Left ventricle myocardium inferior (tissue), 1 donor: Measurements from ENCODE around the gene GLO1. TPM values are rescaled to one million over a fixed set of nuclear protein-coding genes. Genes with fewer than 3 reads are reported as not detected.

ENCODE experiments used
- DNase-seq: peaks from one replicate; pipeline ENCODE4 v3.0.0-alpha.2; 2020
- H3K27ac ChIP-seq: fragments of 200-600 bp; replicated peaks from 2 replicates; pipeline ENCODE4 v1.8.0; 2021
- H3K27me3 ChIP-seq: fragments of 200-600 bp; 2 replicates; pipeline ENCODE4 v1.8.0; 2021; ENCODE audit warnings: low read depth
- H3K36me3 ChIP-seq: fragments of 200-600 bp; 2 replicates; pipeline ENCODE4 v1.8.0; 2021
- H3K4me1 ChIP-seq: fragments of 200-600 bp; 2 replicates; pipeline ENCODE4 v1.8.0; 2021
- H3K4me3 ChIP-seq: fragments of 200-600 bp; 2 replicates; pipeline ENCODE4 v1.8.0; 2021; ENCODE audit warnings: mild to moderate bottlenecking, moderate library complexity
- H3K9me3 ChIP-seq: fragments of 200-600 bp; replicated peaks from 2 replicates; pipeline ENCODE4 v1.8.0; 2021
- CTCF ChIP-seq: fragments of 200-600 bp; IDR thresholded peaks from 2 replicates; pipeline ENCODE4 v1.8.0; 2021; ENCODE audit warnings: antibody characterized with exemption, mild to moderate bottlenecking, borderline replicate concordance
- intact Hi-C: fragments of 100-400 bp; cut with micrococcal nuclease; formaldehyde crosslinking; loops from one replicate; pipeline ENCODE4 v1.11.0; 2022
- long read RNA-seq: library from polyadenylated mRNA; unstranded; transcript quantifications from one replicate; pipeline ENCODE4 v2.0.0, GENCODE V29; 2021
- total RNA-seq: library from RNA; stranded (reverse); fragmentation: NEBNext Ultra II Directional; extraction: Animal tissue kit (Norgen Biotek cat#: 25700); gene quantifications from one replicate; pipeline ENCODE4 v1.2.1, GENCODE V29; 2021
- donor health status: DM: no; HTN: yes; CAD: no; lungs with severe emphysema.

Gene GLO1
- total RNA-seq: 84.6 TPM
- long read RNA-seq, transcript GLO1-201 (6 exons, 2,012 nt): major isoform, 108 of 117 reads
- long read RNA-seq, partial matches to known transcripts: 5 of 117 reads
- long read RNA-seq, other reads (novel, unspliced or antisense): 4 of 117 reads

DNA sequence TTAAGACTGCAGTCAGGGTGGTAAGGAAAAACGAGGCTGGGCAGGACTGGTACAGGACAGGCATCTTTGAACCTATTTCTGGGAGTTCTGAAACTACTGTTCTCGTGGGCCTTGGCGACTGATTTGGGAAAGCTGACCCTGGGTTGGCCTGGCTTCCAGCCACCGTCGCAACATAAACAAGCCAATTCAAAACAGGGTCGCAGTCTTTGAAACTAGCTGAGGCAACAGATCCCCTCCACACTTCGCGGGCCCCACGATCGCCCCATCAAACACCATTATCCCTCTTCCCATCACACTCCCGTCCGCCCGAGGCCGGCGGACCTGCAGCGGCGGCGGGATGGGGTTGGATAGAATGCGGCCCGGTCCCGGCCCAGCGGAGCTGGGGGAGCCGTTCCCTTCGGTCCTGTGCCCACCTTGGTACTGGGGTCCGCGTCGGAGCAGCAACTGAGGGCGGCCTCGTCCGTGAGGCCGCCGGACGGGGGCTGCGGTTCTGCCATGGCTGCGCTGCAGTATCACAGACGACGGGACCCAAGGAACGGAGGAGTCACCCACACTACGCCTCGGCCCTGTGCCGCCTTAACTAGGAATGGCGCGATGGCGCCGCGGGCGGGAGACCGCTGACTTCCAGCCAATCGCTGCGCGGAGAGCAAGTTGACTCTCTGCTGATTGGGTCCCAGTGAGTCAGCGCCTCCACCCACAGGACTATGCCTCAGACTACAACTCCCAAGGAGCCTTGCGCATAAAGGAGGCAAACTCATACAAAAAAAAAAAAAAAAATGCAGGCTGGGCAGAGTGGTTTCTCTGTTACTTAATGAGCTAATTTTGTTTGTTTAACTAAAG lies at the start of gene GLO1:
Gene GLO1, minus strand, starts transcription at position 588 of the 840 bp plus-strand sequence. Its CDS starts 91 bp downstream, at position 497.
- Histone ChIP-seq H3K36me3 (peaks cover 14% of the 10 kb centered on the region), H3K9me3 (peaks cover 21% of the 10 kb centered on the region), H3K4me3 (peak within 1 kb of the TSS; percentile 81), H3K4me1 (peaks cover 18% of the 10 kb centered on the region), H3K27ac (peak within 1 kb of the TSS; percentile 91), H3K27me3 (no peaks in the 10 kb centered on the region)
- peak; percentile 98 for DNase-seq
- TF ChIP-seq CTCF: no peak
- intact Hi-C loops: no loop called here

DNA sequence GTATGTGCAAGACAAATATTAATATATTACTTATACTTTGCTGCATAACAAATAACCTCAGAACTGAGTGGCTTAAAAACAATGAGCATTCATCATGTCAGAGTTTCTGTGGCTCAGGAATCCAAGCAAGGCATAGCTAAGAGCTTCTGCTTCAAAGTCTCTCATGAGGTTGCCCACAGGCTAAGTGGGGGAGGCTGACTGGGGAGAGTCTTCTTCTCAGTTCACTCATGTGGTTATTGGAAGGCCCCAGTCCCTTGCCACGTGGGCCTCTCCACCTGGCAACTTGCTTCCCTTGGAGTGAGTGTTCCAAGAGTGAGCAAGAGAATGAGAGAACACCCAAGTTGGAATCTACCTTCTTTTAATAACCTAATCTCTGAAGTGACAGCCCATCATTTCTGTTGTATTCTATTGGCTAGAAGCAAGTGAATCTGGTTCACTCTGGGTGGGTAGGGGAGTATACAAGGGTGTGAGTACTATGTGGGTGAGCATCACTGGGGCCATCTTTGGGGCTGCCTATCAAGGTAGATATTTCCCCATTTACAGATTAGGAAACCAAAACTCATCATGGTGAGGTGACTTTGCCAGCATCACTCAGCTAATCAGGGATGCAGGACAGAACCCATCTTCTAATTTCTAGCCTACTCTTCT lies 48.1 kb upstream of the GLO1 start:
- Histone ChIP-seq H3K9me3 (no peaks in the 10 kb centered on the region), H3K27ac (no peak overlapping the region), H3K4me3 (no peak overlapping the region), H3K36me3 (no peaks in the 10 kb centered on the region), H3K4me1 (no peaks in the 10 kb centered on the region), H3K27me3 (peaks cover 26% of the 10 kb centered on the region)
- DNase-seq: no peak
- intact Hi-C loops: no loop called here
- no peak for TF ChIP-seq CTCF

- intact Hi-C loops: no loop called here
- H3K27ac ChIP-seq: no peak overlapping the region
- TF ChIP-seq CTCF: no peak
- no peak overlapping the region for H3K4me3 ChIP-seq
- DNase-seq: no peak
- H3K27me3 ChIP-seq: peaks cover 42% of the 10 kb centered on the region
- H3K9me3 ChIP-seq: no peaks in the 10 kb centered on the region
- no peaks in the 10 kb centered on the region for H3K36me3 ChIP-seq
- no peaks in the 10 kb centered on the region for H3K4me1 ChIP-seq
Observed at GRCh38 chr6:38749473-38749872, 46.5 kb upstream of the GLO1 start.

DNA sequence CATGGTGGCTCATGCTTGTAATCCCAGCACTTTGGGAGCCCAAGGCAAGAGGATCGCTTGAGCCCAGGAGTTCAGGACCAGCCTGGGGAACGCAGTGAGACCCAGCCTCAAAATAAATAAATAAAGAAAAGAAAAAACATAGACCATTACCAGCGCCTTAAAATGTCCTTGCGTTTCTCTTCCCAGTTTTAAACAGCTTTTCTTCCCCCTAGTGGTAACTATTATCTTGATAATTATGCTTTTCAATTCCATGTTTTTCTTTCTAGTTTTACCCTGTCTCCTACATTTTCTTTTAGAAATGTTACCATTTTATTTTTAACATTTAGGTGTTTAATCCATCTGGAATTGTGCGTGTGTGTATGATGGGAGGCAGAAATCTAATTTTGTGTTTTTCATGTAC lies 36.6 kb upstream of the GLO1 start:
- Histone ChIP-seq H3K27ac (no peak overlapping the region), H3K4me3 (no peak overlapping the region), H3K36me3 (no peaks in the 10 kb centered on the region), H3K9me3 (peaks cover 12% of the 10 kb centered on the region), H3K27me3 (peaks cover 60% of the 10 kb centered on the region), H3K4me1 (no peaks in the 10 kb centered on the region)
- TF ChIP-seq CTCF: peak; percentile 34
- DNase-seq: no peak
- intact Hi-C loops: no loop called here

DNA sequence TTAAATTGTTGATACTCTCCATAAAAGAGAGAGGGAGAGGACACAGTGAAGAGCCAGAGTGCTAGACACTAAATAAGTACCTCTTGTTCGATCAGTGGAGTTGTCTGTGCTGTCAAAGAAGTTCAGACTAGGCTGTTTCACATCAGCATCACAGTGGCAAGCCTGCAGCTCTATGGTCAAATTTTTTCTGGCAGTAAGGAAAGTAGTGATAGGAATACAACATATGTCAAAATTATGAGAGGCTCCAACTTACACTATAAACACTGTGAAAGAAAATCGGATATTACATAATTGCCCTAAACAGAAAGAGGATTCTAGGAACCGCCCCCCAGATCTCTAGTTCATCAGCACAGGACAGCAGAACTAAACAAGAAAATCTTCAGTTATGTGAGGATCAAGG lies 35.3 kb upstream of the GLO1 start:
- intact Hi-C loops: no loop called here
- H3K9me3 ChIP-seq: peaks cover 13% of the 10 kb centered on the region
- no peaks in the 10 kb centered on the region for H3K36me3 ChIP-seq
- H3K27ac ChIP-seq: no peak overlapping the region
- no peak overlapping the region for H3K4me3 ChIP-seq
- no peak for DNase-seq
- peaks cover 50% of the 10 kb centered on the region for H3K27me3 ChIP-seq
- TF ChIP-seq CTCF: no peak
- H3K4me1 ChIP-seq: no peaks in the 10 kb centered on the region
